Stimulated activated CD8-positive, alpha-beta memory T cell treated with anti-CD3 and anti-CD28 coated beads, Interleukin-4, amount 100 ng/mL, for 48 hours (primary cell): Measurements from ENCODE around the gene CEP85.
"Not testable (repeated sequence)": the region's sequence is repeated elsewhere in the genome, so short reads cannot be mapped to it uniquely, and the experiment has no call there.

ENCODE experiments used
- DNase-seq: peaks from one replicate; pipeline ENCODE4 v3.0.0-alpha.2; 2020

The CEP85 gene

GRCh38 chr1:26291433-26291832, 57.4 kb downstream of the CEP85 start:
- DNase-seq = no peak

DNA sequence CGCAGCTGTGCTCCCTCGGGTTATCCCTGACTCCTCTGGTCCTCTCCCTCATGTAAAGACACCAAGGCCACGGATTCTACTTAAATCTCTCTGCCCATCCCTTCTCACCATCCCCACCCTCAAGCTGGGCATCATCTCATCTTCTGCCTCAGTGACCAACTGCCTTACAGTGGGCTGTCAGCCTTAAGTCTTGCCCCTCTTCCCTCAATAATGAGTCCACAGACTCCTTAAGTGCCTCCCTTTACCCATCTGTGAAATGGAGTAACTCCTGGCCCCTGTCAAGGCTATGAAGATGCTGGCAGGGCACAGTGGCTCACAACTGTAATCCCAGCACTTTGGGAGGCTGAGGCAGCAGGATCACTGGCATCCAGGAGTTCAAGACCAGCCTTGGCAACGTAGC, 57.9 kb downstream of the CEP85 start:
- no peak for DNase-seq

DNA sequence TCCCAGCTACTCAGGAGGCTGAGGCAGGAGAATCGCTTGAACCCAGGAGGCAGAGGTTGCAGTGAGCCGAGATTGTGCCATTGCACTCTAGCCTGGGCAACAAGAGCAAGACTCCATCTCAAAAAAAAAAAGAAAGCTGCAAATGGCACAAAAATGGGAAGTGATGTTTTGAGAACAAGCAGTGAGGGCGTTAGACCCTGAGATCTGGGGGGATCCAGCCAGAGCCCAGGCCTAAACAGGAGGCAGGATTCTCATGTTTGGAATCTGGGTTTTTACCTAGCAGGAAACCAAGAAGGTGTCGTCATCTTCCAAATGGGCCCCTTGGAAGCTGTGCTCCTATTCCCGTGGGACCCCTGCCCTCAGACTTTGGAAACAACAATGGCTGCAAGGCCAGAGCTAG, 58.7 kb downstream of the CEP85 start:
- not testable (repeated sequence) for DNase-seq

DNA sequence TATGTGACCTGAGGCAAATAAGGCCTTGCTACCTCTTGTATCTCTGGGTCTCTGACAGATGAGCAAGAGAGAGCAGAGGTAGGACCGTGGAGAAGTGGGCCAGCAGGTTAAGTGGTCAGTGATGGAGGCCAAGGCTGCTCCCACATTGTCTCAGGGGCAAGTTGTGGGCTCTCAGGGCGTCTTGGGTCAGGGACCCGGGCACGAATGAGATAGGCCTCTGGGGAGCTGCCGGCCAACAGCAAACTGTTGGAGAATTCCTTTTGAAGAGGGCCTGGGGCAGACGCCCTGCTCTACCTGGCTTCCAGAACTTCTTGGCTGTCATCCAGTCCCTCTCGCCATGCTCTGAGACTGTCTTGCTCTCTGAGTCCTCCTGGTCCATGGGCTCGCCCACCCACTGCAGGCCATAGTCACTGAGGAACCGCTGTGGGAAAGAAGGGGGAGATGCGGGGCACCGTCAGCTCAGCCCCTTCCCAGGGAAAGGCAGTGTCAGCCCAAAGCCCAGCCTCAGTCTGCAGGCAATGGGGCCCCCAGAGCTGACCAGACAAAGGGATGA, 60.0 kb downstream of the CEP85 start:
- no peak for DNase-seq

DNA sequence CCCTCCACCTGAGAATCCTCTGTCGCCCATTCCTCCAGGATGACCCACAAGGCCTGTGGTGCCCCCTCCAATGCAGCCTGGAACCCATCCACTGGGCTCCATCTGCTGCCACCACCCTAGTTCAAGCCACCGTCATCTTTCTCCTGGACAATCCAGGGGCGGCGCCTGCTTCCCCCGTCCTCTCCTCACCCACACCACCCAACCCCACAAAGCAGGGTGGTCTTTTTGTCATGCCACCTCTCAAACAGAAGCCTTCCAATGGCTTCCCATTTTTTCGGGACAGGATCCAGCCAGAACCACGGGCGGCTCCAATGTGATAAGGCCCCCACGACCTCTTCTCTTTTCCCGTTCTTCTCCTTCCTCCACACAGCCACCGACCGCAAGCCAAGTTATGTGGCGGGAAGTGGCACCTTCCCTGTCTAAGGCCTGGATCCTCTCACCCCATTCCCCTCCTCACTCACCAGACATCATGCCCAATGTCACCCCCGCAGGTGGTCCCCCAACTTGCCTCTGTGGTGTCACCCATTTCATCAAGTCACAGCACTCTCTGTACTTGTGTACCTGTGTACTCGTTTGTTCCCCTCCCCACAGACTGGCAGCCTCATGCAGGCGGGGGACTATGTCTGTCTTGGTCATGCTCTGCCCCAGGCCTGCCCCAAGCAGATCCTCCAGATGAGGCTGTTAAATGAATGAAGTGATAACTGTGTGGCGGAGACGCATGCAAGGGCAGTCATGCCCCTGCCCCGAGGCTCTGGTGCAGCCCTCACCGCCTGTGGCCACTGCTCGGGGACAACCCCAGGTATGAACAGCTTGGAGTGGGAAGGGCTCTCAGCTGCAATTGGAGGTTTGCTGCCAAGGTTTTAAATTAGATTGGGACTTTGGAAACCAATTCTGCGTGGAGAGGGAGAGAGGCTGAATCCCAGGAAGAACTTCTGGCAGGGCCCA, 61.5 kb downstream of the CEP85 start:
- DNase-seq = no peak

- DNase-seq = no peak
Measured at GRCh38 chr1:26296340-26297056, 62.5 kb downstream of the CEP85 start.

DNA sequence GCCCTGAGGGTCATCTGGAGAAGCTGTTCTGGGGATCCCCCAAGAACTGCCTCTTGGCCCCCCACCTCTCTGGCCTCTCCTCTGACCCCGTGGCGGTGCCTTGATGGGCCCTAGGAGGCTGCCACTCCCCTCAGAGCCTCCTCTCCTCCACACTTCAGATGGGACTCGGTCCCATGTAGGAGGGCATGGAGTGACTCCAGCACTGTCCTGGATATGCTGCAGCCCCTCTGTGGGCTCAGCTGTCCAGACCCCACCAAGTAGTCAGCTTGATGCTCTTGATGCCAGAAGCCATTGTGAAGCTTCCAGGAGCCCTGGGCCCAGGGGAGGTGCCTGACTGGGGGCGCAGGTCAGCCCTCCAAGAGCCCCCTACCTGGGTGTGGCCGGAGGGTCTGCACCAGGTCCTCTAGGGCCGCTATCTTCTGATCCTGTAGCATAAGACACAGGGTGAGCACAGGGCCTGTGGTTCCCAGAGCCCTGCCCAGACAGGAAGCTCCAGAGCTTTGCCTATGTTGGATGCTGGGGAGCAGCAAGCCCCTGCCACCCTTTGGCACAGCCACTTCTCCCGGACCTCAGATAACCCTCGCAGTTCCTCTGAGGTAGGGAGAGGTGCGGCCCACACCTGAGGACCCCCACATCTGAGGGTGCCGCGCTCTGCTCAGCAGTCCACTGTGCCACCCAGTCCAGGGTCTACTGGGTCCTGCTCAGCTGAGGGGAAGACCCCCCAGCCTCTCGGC, 63.2 kb downstream of the CEP85 start:
- no peak for DNase-seq

GRCh38 chr1:26297791-26298124, 63.8 kb downstream of the CEP85 start:
- DNase-seq = no peak

DNA sequence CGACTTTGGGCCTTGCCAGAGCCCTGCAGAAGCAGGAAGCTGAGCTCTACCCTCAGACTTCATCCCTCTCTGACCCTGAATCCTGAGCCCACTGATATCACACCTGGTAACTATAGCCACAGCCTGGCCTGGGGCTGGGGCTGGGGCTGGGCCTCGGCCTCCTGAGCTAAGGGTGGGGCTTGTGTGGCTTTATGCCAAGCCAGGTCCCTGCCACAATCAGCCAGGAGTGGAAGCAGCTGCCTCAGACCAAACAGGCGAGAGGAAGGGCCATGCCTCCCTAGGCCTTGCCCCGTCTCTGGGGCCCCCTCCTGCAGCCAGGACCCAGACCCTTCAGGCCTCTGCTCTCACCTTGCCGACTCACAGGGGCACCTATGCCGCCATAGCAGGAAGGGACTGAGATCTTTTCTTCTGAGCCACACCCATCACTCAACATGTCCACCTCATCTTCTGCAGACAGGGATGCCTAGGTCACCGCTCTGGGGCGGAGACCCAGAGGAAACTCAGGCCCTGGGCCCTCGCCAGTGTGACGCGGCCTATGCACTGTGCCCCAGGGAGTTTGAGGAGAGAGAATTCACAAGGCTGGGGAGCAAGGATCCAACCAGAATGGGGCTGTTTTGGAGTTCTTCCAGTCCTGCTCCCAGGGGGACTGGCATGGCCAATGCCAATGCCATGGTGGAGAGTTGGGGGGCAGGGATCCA, 66.7 kb downstream of the CEP85 start:
- no peak for DNase-seq

GRCh38 chr1:26302733-26303405, 68.9 kb downstream of the CEP85 start:
- DNase-seq = no peak

DNA sequence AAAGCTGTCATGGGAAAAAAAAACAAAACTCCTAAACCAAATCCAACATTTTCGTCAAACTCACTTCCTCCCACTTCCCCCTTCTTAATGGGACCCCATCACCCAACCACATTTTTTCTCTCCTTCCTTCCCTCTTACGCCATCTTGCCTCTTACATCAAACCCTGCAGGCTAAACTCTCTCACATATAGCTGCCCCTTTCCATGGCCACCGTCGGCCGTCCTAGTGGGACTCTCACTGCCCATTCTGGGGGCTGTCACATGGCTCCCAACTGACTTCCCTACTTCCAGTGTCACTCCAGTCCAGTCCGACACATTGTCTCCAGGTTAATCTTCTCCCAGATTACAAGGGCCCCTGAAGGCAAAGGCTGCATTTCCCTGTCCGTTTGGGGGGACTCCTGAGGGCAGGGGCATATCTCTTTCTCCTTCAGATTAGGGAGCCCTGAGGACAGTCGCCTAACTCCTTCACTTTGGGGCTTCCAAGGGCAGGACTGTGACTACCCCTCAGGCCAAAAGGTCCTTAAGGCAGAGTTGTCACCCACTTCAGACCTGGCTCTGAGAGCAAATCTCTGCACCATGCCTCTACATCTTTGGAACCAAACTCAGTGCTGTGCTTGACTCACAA, 71.8 kb downstream of the CEP85 start:
- DNase-seq = no peak

GRCh38 chr1:26306290-26307229, 72.6 kb downstream of the CEP85 start, which contains the start of gene UBXN11:
Gene UBXN11, minus strand, starts transcription at chr1:26306636. Its CDS starts 3,753 bp downstream, at chr1:26302883.
- DNase-seq = peak; percentile 94

GRCh38 chr1:26307363-26307781, 73.4 kb downstream of the CEP85 start:
- no peak for DNase-seq

- peak; percentile 59 for DNase-seq
Measured at GRCh38 chr1:26307966-26308899, 74.2 kb downstream of the CEP85 start.

DNA sequence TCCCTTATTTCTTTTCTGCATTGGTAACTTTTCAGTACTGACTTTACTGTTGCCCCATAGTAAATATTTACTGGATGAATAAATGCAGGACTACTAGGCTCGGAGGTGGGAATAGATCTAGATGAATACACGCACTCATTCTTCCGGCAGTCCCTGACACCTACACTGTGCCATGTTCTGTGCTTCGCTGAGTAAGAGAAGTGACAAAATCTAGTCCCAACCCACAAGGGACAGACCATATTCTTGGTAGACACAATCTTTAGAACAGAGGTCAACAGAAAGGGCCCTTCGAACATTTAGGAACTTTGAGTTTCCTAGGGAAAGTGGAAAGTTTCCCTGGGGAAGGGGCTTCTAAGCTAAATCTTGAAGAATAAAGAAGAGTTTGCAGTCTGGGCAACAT, 80.5 kb downstream of the CEP85 start:
- DNase-seq = no peak

DNA sequence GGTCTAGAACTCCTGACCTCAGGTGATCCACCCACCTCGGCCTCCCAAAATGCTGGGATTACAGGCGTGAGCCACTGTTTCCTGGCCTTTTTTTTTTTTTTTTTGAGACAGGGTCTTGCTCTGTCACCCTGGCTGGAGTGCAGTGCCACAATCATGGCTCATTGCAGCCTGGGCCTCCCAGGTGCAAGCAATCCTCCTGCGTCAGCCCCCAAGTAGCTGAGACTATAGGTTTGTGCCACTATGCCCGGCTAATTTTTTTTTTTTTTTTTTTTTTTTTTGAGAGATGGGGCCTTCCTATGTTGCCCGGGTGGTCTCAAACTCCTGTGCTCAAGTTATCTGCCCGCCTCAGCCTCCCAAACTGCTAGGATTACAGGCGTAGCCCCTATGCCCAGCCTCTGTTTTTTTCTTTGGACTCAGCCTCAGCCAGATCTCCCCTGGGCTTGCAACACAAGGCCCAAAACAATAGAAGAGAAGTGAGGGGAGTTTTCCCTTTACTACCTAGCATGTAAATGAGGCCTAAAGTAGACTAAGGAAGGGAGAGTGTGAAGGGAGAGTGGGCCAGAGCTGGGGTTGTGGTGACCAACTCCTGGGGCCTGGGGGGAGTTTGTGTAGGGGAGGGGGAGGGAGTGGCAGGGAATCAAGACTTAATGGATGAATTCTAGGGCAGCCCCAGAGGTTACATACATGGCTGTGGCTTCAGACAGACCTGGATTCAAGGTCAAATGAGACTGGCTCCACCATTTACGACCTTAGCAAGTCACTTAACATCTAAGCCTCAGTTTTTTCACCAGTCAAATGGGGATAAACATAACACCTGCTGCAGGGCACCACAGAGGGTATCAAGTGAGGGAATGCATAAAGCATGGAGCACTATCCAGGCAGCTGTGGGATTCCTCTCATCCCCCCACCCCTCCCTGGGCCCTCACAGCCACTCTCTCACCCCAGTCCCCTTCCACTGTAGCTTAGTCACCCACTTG, 82.2 kb downstream of the CEP85 start:
- no peak for DNase-seq

- no peak for DNase-seq
Measured at GRCh38 chr1:26317146-26317545, 83.1 kb downstream of the CEP85 start.
